HepG2 (cell line): ENCODE measurements around the gene SHISA5. TPM values are rescaled to one million over a fixed set of nuclear protein-coding genes. Genes with fewer than 3 reads are reported as not detected.

ENCODE experiments used
- ARNT ChIP-seq: fragments of 450-650 bp; IDR thresholded peaks from 2 replicates; pipeline ENCODE4 v1.6.1; 2017
- GMEB2 ChIP-seq: IDR thresholded peaks from 2 replicates; pipeline ENCODE4 v1.6.1; 2016; ENCODE audit warnings: missing biosample characterization, missing genetic modification reagents, low read depth
- HIVEP1 ChIP-seq: sonication (generic); formaldehyde crosslinking; IDR thresholded peaks from 2 replicates; pipeline ENCODE4 v1.4.0; 2020; ENCODE audit warnings: mild to moderate bottlenecking, missing genetic modification reagents
- PHF20 ChIP-seq: sonication (generic); formaldehyde crosslinking; IDR thresholded peaks from 2 replicates; pipeline ENCODE4 v1.5.0; 2020; ENCODE audit warnings: mild to moderate bottlenecking, missing genetic modification reagents
- SALL1 ChIP-seq: sonication (generic); formaldehyde crosslinking; IDR thresholded peaks from 2 replicates; pipeline ENCODE4 v1.8.0; 2022; ENCODE audit warnings: mild to moderate bottlenecking, missing genetic modification reagents
- TCF7 ChIP-seq: sonication (generic); IDR thresholded peaks from 2 replicates; pipeline ENCODE4 v1.6.1; 2016; ENCODE audit warnings: antibody characterized with exemption, low read depth
- TFAP4 ChIP-seq: sonication (generic); IDR thresholded peaks from 2 replicates; pipeline ENCODE4 v1.6.1; 2016; ENCODE audit warnings: low read depth, borderline replicate concordance
- ZFAT ChIP-seq: sonication (generic); formaldehyde crosslinking; conservative IDR thresholded peaks from 2 replicates; pipeline ENCODE4 v1.8.1; 2023; ENCODE audit warnings: missing genetic modification reagents, inconsistent platforms
- ZNF672 ChIP-seq: sonication (generic); formaldehyde crosslinking; IDR thresholded peaks from 2 replicates; pipeline ENCODE4 v1.8.1; 2022; ENCODE audit warnings: missing genetic modification reagents
- polyA plus RNA-seq, 8 experiments: library from polyadenylated mRNA; depleted of rRNA in 3 of 8; stranded (reverse) in 7 of 8; unstranded in 1 of 8; fragments of >200 nt; fragmentation: Illumina TruSeq in 4 of 8; extraction: Trizol in 4 of 8; gene quantifications; 2 replicates each; pipeline versions ENCODE4 v1.2.1 to v1.2.3, GENCODE V29; 2011 to 2016; ENCODE audit warnings: low read depth in 4 of 8, missing spikeins in 1 of 8, mixed read lengths in 1 of 8; ENCODE audit not compliant: insufficient read depth in 1 of 8
- total RNA-seq, 5 experiments: library from RNA; depleted of rRNA; stranded (reverse); fragments of >200 nt; fragmentation: Illumina TruSeq; extraction: Trizol; gene quantifications; 2 replicates each; pipeline ENCODE4 v1.2.3, GENCODE V29; 2016; ENCODE audit warnings: low read depth in 1 of 5
- TF ChIP-seq, protein P1 (sequence below): sonication (generic); formaldehyde crosslinking; IDR thresholded peaks from 2 replicates; pipeline ENCODE4 v1.8.0; 2022; ENCODE audit warnings: missing genetic modification reagents, low read depth, mild to moderate bottlenecking, borderline replicate concordance

SHISA5 gene
- total and polyA plus RNA-seq, 2 of the 13 experiments (the other 11 are each of a cell fraction or from before 2014, with no cell fraction given) = 75.8 to 91.4 TPM

DNA sequence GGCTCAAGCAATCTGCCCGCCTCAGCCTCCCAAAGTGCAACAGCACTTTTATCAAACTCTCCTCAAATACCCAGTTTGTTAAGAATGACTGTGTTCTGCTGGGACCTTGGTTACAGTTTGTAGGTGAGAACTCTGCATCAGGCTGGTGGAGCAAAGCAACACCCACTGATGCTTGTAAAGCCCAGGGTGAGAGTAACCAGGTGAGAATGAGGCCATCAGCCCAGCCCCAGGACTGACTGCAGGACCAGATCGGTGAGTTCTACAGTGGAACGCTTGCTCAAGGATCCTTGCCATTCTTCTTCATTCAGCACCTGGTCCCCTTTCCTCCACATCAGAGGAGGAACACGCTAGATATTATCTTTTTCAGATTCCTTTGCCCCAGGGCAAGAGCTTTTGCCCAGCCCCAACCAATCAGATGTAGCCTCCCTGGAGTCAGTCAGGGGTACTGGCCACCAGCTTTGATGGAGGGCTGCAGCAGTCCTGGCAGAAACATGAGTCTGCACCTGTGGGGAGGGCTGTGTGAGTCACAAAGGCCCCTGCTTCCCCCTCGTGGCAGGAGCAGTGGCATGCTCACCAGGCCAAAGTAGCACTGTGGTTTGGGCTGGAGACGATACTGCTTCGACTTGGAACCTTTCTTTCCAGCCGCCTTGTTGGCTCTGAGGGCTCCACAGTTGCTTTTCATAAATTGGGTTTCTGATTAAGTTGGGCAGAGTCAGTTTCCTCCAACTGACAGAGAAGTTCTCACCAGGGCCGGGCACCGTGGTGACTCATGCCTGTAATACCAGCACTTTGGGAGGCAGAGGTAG is 3.5 kb upstream of the SHISA5 start (continued):
- TF ChIP-seq HIVEP1 (CRISPR knock-in tag) (no peak), SALL1 (CRISPR knock-in tag) (peak; percentile 53; the same call in 1 of the 2 replicates), ARNT (no peak), TFAP4 (no peak), PHF20 (CRISPR knock-in tag) (no peak), TCF7 (no peak), ZNF672 (CRISPR knock-in tag) (no peak), ZFAT (no peak), GMEB2 (no peak)
- TF ChIP-seq, protein P1, sequence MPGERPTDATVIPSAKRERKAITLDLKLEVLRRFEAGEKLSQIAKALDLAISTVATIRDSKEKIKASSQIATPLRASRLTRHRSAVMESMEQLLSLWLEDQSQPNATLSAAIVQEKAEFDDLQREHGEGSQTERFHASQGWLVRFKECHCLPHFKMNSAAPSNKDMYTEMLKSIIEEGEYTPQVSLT (CRISPR knock-in tag) = no peak
